ENCODE data around the gene WDFY1.

WDFY1 gene

DNA sequence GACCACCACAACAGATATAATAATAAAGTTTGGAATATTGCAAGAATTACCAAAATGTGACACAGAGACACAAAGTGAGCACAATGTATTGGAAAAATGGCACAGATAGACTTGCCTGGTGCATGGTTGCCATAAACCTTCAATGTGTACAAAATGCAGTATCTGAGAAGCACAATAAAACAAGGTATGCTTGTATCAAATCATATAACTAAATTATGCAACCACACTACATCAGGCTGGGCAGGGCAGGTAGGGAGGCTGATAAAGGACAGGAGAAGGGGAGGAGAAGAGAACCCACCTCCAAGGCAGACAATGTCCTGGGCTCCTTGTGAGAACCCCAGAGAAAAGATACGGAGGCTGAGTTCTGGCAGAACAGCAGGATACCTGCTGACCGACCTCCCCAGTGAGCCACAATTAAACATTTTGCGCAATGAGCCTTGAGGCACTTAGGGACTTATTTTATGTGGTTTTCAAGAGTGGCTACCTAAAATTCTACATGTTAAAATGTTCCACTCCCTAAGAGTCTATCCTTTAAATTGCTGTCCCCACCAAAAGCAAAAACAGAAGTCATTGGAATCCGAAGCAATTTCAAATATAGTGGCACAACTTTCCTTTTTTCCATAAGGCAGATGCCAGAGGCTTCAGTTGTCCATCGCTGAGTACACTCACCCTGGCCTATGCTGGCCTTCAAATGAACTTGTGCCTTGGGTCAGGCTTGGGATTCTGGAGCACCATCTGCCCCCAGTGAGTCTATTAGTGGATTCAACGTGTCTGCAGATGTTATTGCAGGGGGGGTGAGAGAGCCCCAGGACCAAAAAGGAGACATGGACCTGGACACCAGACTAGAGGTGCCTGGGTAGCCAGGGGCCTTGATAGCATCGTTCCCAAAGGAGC lies 16.8 kb downstream of the WDFY1 start:
- no peak for DNase-seq

DNA sequence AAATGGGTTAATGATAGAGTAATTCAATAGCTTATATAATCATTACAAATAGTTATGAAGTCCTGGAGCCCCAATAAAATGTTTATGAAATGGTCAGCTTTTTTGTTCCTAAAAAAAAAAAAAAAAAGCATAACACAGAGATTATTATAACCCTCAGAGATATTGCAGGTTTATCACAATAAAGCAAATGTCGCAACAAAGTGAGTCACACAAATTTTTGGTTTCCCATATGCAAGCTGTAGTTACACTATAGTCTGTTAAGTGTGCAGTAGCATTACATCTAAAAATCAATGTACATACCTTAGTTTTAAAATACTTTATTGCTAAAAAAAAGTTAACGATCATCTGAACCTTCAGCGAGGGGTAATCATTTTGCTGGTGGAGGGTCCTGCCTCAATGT lies 20.0 kb downstream of the WDFY1 start:
- DNase-seq = no peak

DNA sequence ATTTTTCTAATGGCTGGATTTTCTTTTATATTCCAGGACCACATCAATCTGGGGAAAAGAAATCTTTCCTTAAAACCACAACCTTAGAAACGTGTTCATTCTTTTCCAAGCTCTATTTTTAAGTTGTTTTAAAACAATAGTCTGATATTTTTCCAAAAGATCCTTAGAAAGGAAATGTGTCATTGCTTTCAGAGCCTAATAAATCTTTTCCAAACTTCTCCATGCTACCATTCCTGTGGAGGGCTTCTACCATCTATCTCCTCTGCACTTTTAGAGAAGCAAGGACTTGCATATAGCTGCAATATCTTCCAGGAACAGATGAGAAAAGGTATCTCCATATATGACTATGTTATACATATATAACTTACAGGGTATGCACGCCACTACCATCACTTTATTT lies 21.2 kb downstream of the WDFY1 start:
- no peak for DNase-seq

DNA sequence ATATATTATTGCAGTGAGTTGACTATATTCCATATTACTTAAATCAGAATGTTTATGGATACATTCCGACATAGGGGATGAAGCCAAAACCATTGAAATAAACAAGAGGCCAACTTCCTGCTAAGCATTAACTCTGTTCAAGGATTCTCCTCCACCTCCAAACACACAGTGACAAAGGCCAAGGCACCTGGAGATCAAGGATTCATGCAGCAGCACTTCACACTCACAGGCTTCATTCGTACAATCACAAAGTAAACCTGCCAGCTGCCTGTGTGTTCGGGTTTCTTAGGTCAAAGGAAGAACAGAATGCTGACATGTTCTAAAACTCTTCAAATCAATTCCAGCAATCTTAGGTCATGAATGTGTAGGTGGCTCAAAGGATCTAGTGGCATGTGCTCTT lies 22.8 kb downstream of the WDFY1 start:
- no peak for DNase-seq

DNA sequence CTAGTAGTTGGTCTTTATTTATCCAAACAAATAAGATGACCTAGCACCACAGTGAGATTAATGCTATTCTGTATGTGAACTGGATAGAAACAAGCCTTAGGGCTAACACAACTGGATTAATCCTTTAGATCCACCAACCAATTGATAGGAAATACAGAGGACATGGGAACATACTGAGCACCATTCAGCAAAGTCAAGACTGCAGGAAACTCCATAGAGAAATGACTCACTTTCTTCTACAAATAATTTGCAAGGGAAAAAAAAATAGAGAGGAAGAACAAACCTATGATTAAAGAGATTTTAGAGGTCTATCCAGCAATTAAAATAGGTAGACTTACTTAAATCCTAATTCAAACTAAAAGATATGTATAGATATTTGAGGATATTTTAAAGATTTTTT lies 23.9 kb downstream of the WDFY1 start:
- DNase-seq = no peak

DNA sequence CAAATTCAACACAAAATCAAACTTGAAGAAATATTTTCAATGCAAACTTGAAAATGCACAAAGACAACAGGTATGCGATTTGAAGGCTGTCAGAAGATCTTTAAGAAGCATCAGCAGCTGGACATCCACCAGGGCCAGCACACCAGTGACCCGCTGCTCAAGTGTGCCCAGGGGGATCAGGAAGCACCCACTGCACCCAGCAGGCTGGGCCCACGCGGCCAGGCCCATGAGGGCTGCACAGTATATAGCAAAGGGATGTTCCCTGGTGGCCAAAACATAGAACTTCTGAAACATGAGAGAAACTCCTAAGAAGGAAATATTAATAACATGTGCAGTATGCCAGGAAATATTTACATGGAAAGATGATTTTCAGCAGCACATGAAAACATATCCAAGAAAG lies 25.0 kb downstream of the WDFY1 start:
- DNase-seq = no peak

DNA sequence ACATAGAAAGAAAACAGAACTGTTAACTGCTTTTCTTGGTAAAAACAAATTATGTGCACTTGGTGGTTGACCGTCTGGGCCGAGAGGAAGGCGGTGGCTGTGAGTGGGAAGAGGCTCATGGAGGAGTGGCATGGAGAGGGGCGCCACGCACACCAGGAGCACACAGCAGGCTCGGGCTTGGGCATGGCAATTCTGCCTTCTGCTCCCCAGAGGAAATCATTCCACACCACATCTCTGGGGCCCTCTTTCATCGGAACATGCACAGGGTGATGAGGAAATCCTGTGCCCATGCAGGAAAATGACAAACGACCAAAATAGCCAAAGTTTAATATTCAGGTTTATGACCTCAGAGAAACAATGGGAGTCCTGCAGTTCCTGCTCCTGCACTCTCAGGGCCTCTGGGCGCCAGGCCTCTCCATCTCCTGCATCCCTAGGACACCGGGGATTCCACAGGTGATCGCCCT lies 26.4 kb downstream of the WDFY1 start:
- DNase-seq = no peak

DNA sequence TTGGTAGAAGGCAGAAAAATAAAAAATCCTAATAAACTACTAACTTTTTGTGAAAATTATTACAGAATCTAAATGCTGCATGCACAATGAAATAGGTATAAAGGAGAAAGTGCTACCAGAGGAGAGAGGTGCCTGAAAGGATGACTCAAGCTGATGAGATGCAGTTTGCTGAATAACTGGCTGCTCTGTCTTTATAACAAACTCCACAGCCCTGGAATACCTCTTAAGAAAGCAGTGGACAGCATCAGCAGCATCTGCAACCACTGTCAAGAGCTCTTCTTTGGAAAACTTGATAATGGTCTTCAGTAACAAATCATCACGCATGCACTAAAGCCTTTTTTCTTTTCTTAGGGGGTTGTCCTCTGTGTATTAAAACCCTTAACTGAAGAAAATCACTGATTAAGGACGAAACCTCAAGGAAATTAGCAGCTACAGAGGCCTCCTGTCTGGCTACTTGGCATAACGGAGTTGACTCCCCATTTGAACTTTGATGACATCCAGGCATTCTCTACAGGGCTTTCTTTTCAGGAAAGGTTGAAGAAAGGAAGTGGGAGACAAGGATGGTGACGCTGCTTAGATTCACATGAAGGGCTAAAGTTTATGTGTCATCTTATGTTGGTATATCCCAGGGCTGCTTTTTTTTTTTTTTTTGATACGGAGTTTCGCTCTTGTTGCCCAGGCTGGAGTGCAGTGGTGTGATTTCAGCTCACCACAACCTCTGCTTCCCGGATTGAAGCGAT lies 28.8 kb downstream of the WDFY1 start:
- no peak for DNase-seq

DNA sequence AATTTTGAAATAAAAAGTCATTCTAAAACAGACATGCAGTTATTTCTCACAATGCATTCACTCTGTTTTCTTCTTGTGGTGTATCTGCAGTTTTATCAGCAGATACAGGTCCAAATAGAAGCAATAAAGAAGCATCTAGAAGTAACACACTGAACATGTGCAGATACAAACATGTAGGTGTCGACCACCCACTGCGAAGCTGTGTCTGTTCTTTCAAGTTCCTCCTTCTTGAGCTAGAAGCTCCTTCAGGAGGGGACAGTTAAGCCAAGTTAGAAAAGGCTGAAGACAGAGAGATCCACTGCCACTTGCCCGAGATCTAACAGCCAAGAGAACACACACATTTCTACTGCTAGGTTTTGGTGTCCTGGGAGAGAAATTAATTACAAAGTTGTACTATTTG lies 30.1 kb downstream of the WDFY1 start:
- DNase-seq = no peak

DNA sequence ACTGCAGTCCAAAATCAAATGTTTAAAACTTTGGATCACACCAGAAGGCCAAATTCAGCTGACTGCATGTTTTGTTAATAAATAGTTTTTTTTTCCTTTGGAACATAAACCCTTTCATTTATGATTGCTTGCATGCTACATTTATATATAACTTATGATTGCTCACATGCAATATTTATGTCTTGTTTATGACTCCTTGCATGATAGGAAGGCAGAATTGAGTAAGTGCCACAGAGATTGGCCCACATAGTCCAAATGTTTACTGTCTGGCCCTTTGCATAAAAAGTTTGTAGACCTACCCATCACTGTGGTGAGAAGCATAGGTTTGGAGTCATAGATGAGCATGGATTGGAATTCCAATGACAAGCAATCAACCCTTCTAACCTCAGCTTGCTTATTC lies 30.8 kb downstream of the WDFY1 start:
- no peak for DNase-seq

DNA sequence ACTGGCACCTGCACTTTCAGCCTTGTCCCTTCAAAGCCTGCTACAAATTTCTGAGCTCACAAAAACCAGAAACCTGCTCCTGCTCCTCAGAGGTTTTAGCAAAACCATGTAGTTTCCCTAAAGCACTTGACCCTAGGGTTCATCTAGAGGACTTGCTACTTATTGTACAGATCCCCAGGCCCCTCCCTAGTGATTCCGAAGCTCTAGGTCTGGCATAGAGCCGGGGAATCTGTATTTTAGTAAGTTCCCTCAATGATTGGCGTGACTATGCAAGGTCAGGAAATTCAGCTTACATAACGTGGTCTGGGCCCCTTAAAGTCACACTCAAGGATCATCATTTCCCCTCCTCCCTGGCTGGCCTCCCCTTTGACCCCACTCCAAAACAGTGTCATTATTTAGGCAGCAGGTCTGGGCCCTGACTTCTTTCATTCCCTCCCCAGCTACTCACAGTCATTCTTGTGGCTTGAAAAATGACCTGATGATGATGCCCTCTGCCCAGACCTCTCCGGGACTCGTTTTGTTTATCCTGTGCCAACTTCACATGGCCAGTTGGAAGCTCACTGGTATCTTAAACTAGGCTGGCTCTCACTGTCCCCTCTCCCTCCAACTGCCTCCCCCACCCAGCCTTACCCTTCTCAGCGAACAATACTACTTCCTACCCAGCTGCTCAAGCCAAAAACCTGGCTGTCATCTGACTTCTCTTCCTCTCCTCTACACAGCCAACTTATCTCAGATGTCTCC lies 36.0 kb downstream of the WDFY1 start:
- DNase-seq = no peak

DNA sequence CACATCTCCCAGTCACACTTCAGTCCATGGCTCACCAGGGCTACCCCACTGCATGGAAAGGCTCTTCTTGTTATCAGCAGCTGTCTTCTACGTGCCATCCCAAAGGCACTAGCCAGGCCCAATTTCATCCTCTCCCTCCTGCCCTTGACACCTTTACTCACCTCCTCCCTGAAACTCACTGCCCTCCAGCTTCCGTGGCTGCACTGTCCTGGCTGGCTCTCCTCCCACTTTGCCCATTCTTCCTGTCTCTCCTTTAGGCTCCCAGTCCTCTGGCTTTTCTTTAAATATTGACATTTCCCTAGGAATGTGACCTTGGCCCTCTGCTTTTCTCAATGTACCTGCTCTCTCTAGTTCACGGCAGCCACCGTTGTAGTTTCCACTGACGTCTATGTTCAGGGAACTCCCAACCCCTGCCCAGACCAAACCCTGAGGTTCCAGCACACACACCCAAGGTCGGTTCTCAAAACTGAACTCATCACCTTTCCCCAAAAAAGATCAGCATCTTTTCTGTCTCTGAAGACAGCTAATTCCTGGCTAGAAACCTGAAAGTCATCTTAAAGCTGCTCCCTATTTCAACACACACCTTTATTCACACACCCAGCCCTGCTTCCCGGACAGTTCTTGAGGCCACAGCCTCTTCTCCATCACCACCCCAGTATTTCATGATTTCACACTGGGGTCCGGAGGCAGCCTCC lies 36.7 kb downstream of the WDFY1 start:
- no peak for DNase-seq

DNA sequence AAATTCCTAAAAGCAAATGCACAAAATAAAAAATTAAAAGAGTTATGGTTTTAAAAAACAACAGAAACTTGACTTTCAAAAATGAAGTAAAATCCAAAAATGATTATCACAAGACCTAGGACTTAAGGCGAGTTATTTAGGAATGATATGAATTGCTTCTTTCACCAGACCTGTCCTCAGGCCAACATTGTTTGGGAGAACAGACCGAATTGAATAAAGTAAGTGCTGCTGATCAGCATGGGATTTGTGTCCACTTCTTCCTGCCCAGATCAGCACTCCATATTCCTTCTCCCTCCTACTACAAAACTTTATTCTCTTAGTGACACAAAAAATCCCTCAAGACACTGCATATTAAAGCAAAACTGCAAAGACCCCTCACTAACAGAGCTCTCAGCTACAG lies 39.1 kb downstream of the WDFY1 start:
- DNase-seq = no peak

DNA sequence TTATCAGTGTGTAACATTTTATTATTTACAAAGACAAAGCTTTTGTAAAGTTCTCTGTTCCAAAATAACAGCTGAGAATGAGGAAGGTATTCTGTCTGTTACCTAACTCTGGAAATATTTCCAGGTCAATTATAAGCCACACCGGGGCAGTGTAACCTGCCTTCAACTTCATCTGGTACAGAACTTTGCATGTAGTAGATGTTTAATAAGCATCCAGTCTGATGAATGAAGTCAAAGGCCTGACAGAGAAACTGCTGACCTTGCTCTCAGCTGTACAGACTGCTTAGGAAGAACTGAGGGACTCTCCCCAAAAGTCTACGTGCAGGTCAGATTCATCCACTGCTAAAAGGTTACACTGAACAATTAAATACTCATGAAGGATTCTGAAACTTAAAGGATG lies 43.3 kb downstream of the WDFY1 start:
- no peak for DNase-seq

DNA sequence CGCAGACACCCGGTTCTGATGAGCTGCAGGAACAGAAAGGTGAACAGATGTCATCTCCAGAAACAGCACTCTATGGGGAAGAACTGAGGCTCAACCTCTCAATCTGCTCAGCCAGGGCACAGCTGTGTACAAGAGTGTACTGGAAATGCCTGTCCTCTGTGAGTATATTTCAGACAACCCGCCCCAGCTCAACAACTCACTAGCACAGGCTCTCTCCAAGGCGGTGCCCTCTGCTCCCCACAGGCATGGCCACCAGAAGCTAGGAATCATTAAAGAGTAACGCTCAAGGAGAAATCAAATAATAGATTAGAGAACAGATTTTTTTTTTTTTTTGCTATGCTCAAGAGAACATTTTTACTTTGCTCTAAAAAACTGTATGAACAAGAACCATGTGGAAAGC lies 43.8 kb downstream of the WDFY1 start:
- DNase-seq = no peak

DNA sequence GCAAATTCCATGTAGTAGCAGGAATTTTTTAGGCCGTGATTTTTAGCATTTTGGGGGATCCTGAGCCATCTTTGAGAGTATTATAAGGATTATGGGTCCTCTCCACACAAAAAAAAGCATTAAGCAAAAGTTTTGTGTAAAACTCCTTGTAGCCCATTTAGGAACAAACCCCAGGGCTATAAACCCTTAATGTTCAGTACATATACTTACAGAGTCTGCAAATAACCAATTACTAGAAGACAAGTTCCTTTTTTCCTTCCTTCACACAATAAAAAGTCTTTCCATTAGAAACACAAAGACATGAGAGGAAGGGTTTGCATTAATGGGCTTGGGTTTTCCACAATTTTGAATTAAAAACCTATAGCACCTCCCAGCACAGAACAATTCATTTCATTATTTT lies 44.6 kb downstream of the WDFY1 start:
- DNase-seq = no peak

DNA sequence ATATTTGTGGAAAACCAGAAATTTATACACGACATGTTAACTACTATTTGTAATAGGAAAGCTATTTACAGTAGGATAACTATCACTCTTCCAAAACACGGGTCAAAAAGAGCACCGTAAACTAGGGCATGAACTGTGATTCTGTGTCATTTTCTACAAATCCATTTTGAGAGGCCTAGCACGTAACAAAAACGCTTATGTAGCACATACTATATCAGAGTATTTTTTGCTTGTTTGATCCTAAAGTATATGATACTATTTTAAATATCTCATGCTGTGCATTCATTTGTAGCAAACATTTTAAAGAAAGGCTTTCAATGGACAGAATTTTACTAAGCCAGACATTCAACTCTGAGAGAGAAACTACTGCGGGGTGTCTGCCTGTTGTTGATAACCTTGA lies 45.1 kb downstream of the WDFY1 start:
- no peak for DNase-seq

DNA sequence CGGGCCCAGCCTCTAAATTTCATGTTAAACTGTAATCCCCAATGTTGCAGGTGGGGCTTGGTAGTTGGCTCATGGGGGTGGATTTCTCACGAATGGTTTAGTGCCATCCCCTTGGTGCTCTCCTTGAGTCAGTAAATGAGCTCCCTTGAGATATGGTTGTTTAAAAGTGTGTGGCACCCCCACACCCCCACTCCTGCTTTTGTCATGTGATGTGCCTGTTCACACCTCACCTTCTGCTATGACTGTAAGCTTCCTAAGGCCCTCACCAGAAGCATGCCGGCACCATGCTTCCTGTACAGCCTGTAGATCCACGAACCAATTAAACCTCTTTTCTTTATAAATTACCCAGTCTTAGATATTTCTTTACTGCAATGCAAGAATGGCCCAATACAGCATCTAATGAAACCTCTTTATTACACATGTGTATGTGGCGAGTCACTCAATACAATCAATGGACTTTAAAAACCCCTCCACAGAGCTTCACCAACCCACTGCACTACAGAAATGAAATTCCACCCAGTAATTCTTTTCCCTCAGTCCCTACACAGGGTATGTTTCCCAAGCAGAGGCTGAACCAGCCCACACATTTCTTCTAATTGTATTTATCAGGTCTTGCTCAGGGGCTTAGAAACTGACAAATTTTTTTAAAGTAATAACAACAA lies 47.3 kb downstream of the WDFY1 start:
- no peak for DNase-seq

DNA sequence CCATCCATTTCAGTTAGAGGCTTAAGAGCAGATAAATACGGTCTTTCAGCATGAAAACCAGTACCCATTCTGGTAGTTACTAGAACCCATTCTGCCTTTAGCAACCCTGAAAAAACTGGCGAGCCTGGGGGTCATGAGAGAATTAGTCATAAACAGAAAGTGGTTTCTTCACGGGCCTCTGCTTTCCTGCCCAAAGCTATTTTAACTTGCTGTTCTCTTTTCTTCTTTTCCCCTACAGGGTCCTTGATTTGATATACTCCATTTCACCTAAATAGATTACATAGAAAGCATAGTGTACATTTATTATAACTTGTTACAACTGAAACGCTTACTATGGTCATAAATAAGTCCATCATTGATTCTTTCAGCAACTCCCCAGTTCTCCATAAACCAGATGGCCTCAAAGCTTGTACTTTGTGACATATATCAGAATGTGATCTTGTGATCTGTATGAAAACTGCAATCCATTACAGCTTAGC lies 48.3 kb downstream of the WDFY1 start:
- no peak for DNase-seq

DNA sequence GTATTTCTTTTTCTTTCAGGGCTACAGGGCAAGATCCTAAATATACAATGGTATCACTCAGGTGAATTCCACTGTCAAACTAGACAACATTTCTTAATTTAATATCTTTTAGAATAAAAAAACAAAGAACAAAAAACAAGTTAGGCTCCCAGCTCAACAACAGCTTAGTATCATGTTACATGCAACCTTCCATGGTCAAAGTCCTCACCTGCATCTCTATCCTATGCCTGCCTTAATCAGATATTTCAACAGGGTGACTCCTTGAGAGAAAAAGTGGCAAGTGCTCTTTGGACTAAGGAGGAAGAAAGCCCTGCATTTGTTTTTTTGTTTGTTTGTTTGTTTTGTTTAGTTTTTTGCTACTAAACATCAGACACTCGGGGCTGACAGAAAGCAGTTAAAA lies 50.2 kb downstream of the WDFY1 start:
- DNase-seq = no peak

DNA sequence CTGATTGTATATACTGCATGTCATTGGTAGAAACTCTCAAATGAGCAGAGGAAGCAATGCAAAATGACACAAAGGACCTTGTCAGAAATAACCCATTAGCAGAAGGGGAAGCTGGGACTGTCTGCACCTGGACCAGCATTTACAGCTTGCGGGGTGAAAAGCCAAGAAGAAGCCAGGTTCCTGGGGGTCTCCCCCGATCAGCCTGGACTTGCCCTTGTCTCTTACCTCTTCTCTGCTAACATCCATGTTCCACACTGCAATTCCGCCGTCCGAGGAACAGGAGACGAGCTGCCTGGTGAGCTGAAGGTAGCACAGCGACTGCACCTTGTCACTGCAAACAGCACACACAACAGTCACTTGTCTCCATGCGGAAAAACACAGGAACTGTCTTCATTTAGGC lies 51.1 kb downstream of the WDFY1 start:
- DNase-seq = no peak

DNA sequence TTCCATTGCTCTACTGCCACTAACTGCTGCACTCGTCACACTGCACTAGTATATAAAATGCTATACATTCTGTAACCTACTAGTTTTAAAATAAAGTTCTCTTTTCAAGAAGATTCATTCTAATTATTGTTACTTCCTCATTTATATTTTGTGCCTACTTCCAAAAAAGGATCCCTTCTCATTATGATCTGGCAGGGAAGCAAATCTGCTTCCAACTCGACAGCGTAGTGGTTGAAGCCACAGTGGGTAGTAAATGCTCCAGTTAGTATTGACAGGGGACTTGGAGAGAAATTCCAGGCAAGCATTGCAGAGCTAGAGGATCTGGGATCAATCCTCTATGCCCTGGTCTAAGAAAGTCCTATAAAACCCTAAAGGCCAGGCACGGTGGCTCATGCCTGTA lies 54.4 kb downstream of the WDFY1 start:
- no peak for DNase-seq

All from NCI-H2171 (cell line).